ENCODE measurements around the gene CLTC. TPM values are rescaled to one million over a fixed set of nuclear protein-coding genes. Genes with fewer than 3 reads are reported as not detected.

Gene CLTC
- total and polyA plus RNA-seq, 2 donors (not counting 1 experiment from before 2014, with no cell fraction given): 25.9 to 114 TPM

- H3K9ac ChIP-seq (ENCODE audit: low read length): peak overlapping the region; percentile 98
- peaks cover 81% of the 10 kb centered on the region for H3K79me2 ChIP-seq (ENCODE audit: control insufficient read depth, insufficient read depth, low read length)
- H3K9me3 ChIP-seq (ENCODE audit: control extremely low read depth in 1 of 3, control insufficient read depth in 2 of 3, insufficient read depth in 1 of 3, low read length in 2 of 3): no peaks in the 10 kb centered on the region
- peak overlapping the region; percentile 81 for H2AFZ ChIP-seq (ENCODE audit: insufficient read depth, low read depth, low read length, poor library complexity, severe bottlenecking)
- peak overlapping the region; percentile 72 to 98 (median 94) for H3K4me3 ChIP-seq (ENCODE audit: control extremely low read depth in 1 of 5, extremely low read depth in 1 of 5, insufficient read depth in 1 of 5, low read depth in 2 of 5, low read length in 4 of 5)
- TF ChIP-seq, protein P1, sequence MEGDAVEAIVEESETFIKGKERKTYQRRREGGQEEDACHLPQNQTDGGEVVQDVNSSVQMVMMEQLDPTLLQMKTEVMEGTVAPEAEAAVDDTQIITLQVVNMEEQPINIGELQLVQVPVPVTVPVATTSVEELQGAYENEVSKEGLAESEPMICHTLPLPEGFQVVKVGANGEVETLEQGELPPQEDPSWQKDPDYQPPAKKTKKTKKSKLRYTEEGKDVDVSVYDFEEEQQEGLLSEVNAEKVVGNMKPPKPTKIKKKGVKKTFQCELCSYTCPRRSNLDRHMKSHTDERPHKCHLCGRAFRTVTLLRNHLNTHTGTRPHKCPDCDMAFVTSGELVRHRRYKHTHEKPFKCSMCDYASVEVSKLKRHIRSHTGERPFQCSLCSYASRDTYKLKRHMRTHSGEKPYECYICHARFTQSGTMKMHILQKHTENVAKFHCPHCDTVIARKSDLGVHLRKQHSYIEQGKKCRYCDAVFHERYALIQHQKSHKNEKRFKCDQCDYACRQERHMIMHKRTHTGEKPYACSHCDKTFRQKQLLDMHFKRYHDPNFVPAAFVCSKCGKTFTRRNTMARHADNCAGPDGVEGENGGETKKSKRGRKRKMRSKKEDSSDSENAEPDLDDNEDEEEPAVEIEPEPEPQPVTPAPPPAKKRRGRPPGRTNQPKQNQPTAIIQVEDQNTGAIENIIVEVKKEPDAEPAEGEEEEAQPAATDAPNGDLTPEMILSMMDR (IDR thresholded peaks at IDR 0.05): no peak
- TF ChIP-seq EZH2 (IDR thresholded peaks at IDR 0.05; ENCODE audit: borderline replicate concordance, insufficient read depth, low read depth, low read length, poor library complexity, severe bottlenecking): no peak
- POLR2A ChIA-PET: interaction anchor here (0.6 to 2.2 kb wide), 3 partner anchors 89 to 185 kb away, joined by 3 to 9 read pairs (median 5); partner anchors contain the start of genes CLTC, RPS6KB1 and TUBD1
- 4% methylated on average over 7 of the region's 15 CpGs for WGBS (ENCODE audit: insufficient coverage)
- intact Hi-C loops (cut with micrococcal nuclease): loop anchor here (1.0 to 5.0 kb wide), 4 partner anchors 89 to 551 kb away; partner anchors contain the start of genes CLTC, DHX40, PRR11 and RPS6KB1
- H3K36me3 ChIP-seq (replicated peaks in 1 of 2; ENCODE audit: control extremely low read depth in 1 of 2, control insufficient read depth in 1 of 2, extremely low read depth in 1 of 2, insufficient read depth in 2 of 2, low read length in 1 of 2): no peaks in the 10 kb centered on the region
- no peaks in the 10 kb centered on the region for H3K27me3 Mint-ChIP-seq
- H3K4me1 Mint-ChIP-seq: peaks cover 56% of the 10 kb centered on the region
- peak overlapping the region; percentile 85 for H3K4me2 ChIP-seq (replicated peaks; ENCODE audit: low read depth, low read length, poor library complexity, severe bottlenecking)
- peak overlapping the region; percentile 97 for H3K27ac Mint-ChIP-seq
- ATAC-seq (ENCODE audit: low read depth): no peak
- H3K4me1 ChIP-seq (ENCODE audit: control insufficient read depth in 2 of 2, insufficient read depth in 2 of 2, low read length in 2 of 2): peaks cover 23 to 24% of the 10 kb centered on the region in 2 donors
- H3K27me3 ChIP-seq (replicated peaks in 1 of 4; ENCODE audit: control extremely low read depth in 1 of 4, control insufficient read depth in 3 of 4, insufficient read depth in 4 of 4, low read length in 3 of 4): no peaks in the 10 kb centered on the region
- DNase-seq: no peak
- peak overlapping the region; percentile 99 for H3K4me3 Mint-ChIP-seq
- H3K27ac ChIP-seq (ENCODE audit: low read length in 2 of 2): peak overlapping the region; percentile 86 to 98
- CTCF ChIA-PET: interaction anchor here (0.6 to 0.7 kb wide), 2 partner anchors 185 to 385 kb away, joined by 3 to 4 read pairs; partner anchors contain the start of genes RPS6KB1 and TUBD1
- H4K20me1 ChIP-seq (ENCODE audit: control insufficient read depth, insufficient read depth, low read length, poor library complexity, severe bottlenecking): no peaks in the 10 kb centered on the region
- H3K9me3 Mint-ChIP-seq (ENCODE audit: insufficient read depth): no peaks in the 10 kb centered on the region
Observed at GRCh38 chr17:59707971-59708430, 88.3 kb downstream of the CLTC start.

DNA sequence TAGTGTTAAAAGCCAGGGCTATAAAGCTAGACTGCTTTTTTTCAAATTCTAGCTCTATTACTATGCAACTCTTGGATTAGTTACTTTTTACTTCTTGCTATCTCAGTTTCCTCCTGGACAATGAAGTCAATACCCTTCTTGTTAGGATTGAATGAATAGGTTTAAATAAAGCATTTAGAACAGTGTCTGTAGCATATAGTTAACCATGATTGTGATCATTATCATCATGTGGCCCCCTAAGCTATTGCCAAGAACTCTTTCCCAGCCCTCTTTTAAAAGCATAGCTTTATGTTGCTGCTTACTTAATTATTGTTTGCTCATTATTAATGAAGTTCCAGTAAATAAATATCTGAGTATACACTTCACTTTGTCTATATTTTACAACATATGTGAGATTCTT, 92.2 kb downstream of the CLTC start:
- H3K4me1 ChIP-seq (ENCODE audit: control insufficient read depth in 2 of 2, insufficient read depth in 2 of 2, low read length in 2 of 2): peaks cover 11 to 12% of the 10 kb centered on the region in 2 donors
- peaks cover 37% of the 10 kb centered on the region for H3K4me1 Mint-ChIP-seq
- no peaks in the 10 kb centered on the region for H3K27me3 ChIP-seq (replicated peaks in 1 of 4; ENCODE audit: control extremely low read depth in 1 of 4, control insufficient read depth in 3 of 4, insufficient read depth in 4 of 4, low read length in 3 of 4)
- H2AFZ ChIP-seq (ENCODE audit: insufficient read depth, low read depth, low read length, poor library complexity, severe bottlenecking): no peak overlapping the region
- no peak overlapping the region for H3K4me2 ChIP-seq (replicated peaks; ENCODE audit: low read depth, low read length, poor library complexity, severe bottlenecking)
- no peaks in the 10 kb centered on the region for H3K36me3 ChIP-seq (replicated peaks in 1 of 2; ENCODE audit: control extremely low read depth in 1 of 2, control insufficient read depth in 1 of 2, extremely low read depth in 1 of 2, insufficient read depth in 2 of 2, low read length in 1 of 2)
- TF ChIP-seq EZH2 (IDR thresholded peaks at IDR 0.05; ENCODE audit: borderline replicate concordance, insufficient read depth, low read depth, low read length, poor library complexity, severe bottlenecking): no peak
- TF ChIP-seq, protein P1 (IDR thresholded peaks at IDR 0.05): no peak
- no peaks in the 10 kb centered on the region for H3K27me3 Mint-ChIP-seq
- H3K9me3 ChIP-seq (ENCODE audit: control extremely low read depth in 1 of 3, control insufficient read depth in 2 of 3, insufficient read depth in 1 of 3, low read length in 2 of 3): no peaks in the 10 kb centered on the region
- no peaks in the 10 kb centered on the region for H3K9me3 Mint-ChIP-seq (ENCODE audit: insufficient read depth)
- CTCF ChIA-PET: interaction anchor here (0.8 kb wide), 1 partner anchor 40 kb away, joined by 3 read pairs; no protein-coding TSS in a partner anchor
- POLR2A ChIA-PET: interaction anchor here (0.6 kb wide), 1 partner anchor 43 kb away, joined by 6 read pairs; no protein-coding TSS in a partner anchor
- H3K27ac Mint-ChIP-seq: no peak overlapping the region
- intact Hi-C loops (cut with micrococcal nuclease): no loop called here
- no peak overlapping the region for H3K4me3 Mint-ChIP-seq
- H3K79me2 ChIP-seq (ENCODE audit: control insufficient read depth, insufficient read depth, low read length): peaks cover 75% of the 10 kb centered on the region
- H3K9ac ChIP-seq (ENCODE audit: low read length): no peak overlapping the region
- ATAC-seq (ENCODE audit: low read depth) (no peak), DNase-seq (no peak)
- H4K20me1 ChIP-seq (ENCODE audit: control insufficient read depth, insufficient read depth, low read length, poor library complexity, severe bottlenecking): no peaks in the 10 kb centered on the region
- H3K4me3 ChIP-seq (ENCODE audit: control extremely low read depth in 1 of 5, extremely low read depth in 1 of 5, insufficient read depth in 1 of 5, low read depth in 2 of 5, low read length in 4 of 5): no peak overlapping the region
- no peak overlapping the region for H3K27ac ChIP-seq (ENCODE audit: low read length in 2 of 2)
